ENCODE data around the gene FASN.

Gene FASN

DNA sequence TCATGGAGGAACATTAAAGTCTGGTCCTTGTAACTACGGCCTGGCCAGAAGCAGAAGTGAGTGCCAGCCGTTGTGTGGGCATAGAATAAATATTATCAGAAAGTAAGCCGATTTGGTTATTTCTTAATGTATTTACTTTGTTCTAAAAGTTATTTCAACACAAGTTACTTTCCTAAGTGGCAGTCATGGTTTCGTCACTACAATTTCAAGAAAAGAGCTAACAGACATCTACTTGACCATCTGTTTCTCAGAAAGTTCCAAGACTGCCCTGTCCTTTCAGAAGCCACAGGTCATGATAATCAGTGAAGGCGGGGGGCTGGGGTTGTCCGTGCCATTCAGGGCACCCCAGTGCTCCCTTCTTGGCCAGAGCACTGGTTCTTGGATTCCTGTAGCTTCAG, 14.9 kb upstream of the FASN start:
- no peak overlapping the region for H3K4me3 ChIP-seq (ENCODE audit: control insufficient read depth, low read depth, low read length)
- no peak for DNase-seq (ENCODE audit: low read depth)
- TF ChIP-seq, protein P1, sequence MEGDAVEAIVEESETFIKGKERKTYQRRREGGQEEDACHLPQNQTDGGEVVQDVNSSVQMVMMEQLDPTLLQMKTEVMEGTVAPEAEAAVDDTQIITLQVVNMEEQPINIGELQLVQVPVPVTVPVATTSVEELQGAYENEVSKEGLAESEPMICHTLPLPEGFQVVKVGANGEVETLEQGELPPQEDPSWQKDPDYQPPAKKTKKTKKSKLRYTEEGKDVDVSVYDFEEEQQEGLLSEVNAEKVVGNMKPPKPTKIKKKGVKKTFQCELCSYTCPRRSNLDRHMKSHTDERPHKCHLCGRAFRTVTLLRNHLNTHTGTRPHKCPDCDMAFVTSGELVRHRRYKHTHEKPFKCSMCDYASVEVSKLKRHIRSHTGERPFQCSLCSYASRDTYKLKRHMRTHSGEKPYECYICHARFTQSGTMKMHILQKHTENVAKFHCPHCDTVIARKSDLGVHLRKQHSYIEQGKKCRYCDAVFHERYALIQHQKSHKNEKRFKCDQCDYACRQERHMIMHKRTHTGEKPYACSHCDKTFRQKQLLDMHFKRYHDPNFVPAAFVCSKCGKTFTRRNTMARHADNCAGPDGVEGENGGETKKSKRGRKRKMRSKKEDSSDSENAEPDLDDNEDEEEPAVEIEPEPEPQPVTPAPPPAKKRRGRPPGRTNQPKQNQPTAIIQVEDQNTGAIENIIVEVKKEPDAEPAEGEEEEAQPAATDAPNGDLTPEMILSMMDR (conservative IDR thresholded peaks at IDR 0.05; ENCODE audit: control insufficient read depth, insufficient read depth, low read depth, low read length) = no peak

- no peak for DNase-seq (ENCODE audit: low read depth)
- H3K4me3 ChIP-seq (ENCODE audit: control insufficient read depth, low read depth, low read length) = no peak overlapping the region
- TF ChIP-seq, protein P1 (conservative IDR thresholded peaks at IDR 0.05; ENCODE audit: control insufficient read depth, insufficient read depth, low read depth, low read length) = no peak
Observed at GRCh38 chr17:82112181-82112913, 14.3 kb upstream of the FASN start.

- TF ChIP-seq, protein P1 (conservative IDR thresholded peaks at IDR 0.05; ENCODE audit: control insufficient read depth, insufficient read depth, low read depth, low read length) = no peak
- no peak for DNase-seq (ENCODE audit: low read depth)
- no peak overlapping the region for H3K4me3 ChIP-seq (ENCODE audit: control insufficient read depth, low read depth, low read length)
Observed at GRCh38 chr17:82110298-82110697, 12.3 kb upstream of the FASN start.

- no peak for DNase-seq (ENCODE audit: low read depth)
- H3K4me3 ChIP-seq (ENCODE audit: control insufficient read depth, low read depth, low read length) = no peak overlapping the region
- TF ChIP-seq, protein P1 (conservative IDR thresholded peaks at IDR 0.05; ENCODE audit: control insufficient read depth, insufficient read depth, low read depth, low read length) = no peak
Observed at GRCh38 chr17:82108961-82109475, 11.0 kb upstream of the FASN start.

DNA sequence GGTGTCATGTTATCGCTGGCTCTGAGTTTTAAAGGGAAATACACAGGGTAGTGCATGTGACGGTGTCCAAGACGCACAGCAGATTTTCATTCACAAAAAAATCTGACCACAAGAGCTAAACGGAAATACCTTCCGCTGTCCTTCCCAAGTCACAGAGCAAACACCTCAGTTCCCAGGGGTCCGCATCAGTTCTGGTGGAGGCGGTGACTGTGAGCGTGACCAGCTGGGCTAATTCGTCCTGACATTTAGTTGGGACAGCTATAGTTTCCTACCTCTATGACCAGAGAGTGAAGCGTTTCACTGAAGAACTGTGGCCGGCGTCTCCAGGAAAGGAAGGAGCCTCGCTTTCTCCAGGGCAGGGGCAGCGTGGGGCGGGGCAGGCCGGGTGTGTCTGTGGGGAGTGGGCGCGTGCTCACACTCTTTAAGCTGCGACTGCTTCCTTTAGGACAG, 10.5 kb upstream of the FASN start:
- TF ChIP-seq, protein P1 (conservative IDR thresholded peaks at IDR 0.05; ENCODE audit: control insufficient read depth, insufficient read depth, low read depth, low read length) = no peak
- H3K4me3 ChIP-seq (ENCODE audit: control insufficient read depth, low read depth, low read length) = no peak overlapping the region
- no peak for DNase-seq (ENCODE audit: low read depth)

DNA sequence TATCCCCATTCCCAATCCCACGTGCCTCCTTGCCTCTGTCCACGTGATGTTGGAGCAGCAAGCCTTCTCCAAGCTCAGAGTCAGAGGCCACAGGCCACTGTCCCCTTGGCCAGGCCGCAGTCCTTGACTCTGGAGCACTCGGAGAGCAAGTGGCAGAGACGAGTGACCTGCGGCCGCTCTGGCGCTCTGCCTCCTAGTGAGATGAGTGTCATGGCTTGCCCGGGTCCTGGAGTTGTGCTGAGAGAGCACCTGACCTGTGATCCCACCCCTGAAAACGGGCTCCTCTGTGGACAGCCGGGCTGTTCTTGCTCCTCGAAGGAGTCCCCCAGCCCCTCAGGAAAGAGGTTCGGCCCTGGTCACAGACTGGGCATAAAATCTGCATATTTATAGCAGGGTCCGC, 10.0 kb upstream of the FASN start:
- no peak for DNase-seq (ENCODE audit: low read depth)

More for the DNA sequence above, 10.0 kb upstream of the FASN start:
- H3K4me3 ChIP-seq (ENCODE audit: control insufficient read depth, low read depth, low read length) = no peak overlapping the region
- TF ChIP-seq, protein P1 (conservative IDR thresholded peaks at IDR 0.05; ENCODE audit: control insufficient read depth, insufficient read depth, low read depth, low read length) = no peak

Data from fibroblast of mammary gland (primary cell).